ENCODE measurements around the gene DCUN1D4.
A peak's percentile ranks its signal among the peaks of the same experiment; 100 is the strongest.

DCUN1D4 gene

GRCh38 chr4:51850294-51850693 lies 7.3 kb downstream of the DCUN1D4 start:
- Mint-ChIP-seq H3K27ac (no peak overlapping the region), H3K4me1 (peaks cover 61% of the 10 kb centered on the region), H3K36me3 (ENCODE audit: low read depth) (peaks cover 8% of the 10 kb centered on the region), H3K9me3 (no peaks in the 10 kb centered on the region), H3K4me3 (no peak overlapping the region), H3K27me3 (ENCODE audit: low read depth, poor library complexity) (no peaks in the 10 kb centered on the region)
- TF ChIP-seq CTCF (IDR thresholded peaks at IDR 0.05) = no peak
- DNase-seq = no peak

- no peak for DNase-seq
- H3K9me3 Mint-ChIP-seq = no peaks in the 10 kb centered on the region
- no peak overlapping the region for H3K4me3 Mint-ChIP-seq
- no peak for TF ChIP-seq CTCF (IDR thresholded peaks at IDR 0.05)
- peaks cover 58% of the 10 kb centered on the region for H3K4me1 Mint-ChIP-seq
- no peaks in the 10 kb centered on the region for H3K27me3 Mint-ChIP-seq (ENCODE audit: low read depth, poor library complexity)
- peak overlapping the region; percentile 26 for H3K27ac Mint-ChIP-seq
- H3K36me3 Mint-ChIP-seq (ENCODE audit: low read depth) = peaks cover 15% of the 10 kb centered on the region
These were observed 8.4 kb downstream of the DCUN1D4 start for GRCh38 chr4:51851090-51851936.

- Mint-ChIP-seq H3K4me3 (no peak overlapping the region), H3K27me3 (ENCODE audit: low read depth, poor library complexity) (no peaks in the 10 kb centered on the region), H3K27ac (peak overlapping the region; percentile 26), H3K4me1 (peaks cover 54% of the 10 kb centered on the region), H3K9me3 (no peaks in the 10 kb centered on the region), H3K36me3 (ENCODE audit: low read depth) (peaks cover 18% of the 10 kb centered on the region)
- DNase-seq = no peak
- no peak for TF ChIP-seq CTCF (IDR thresholded peaks at IDR 0.05)
These were observed 9.0 kb downstream of the DCUN1D4 start for GRCh38 chr4:51851937-51852290.

GRCh38 chr4:51853027-51853682 lies 10.2 kb downstream of the DCUN1D4 start:
- Mint-ChIP-seq H3K36me3 (ENCODE audit: low read depth) (peaks cover 21% of the 10 kb centered on the region), H3K4me1 (peaks cover 48% of the 10 kb centered on the region), H3K9me3 (no peaks in the 10 kb centered on the region), H3K4me3 (no peak overlapping the region), H3K27ac (peak overlapping the region; percentile 55), H3K27me3 (ENCODE audit: low read depth, poor library complexity) (no peaks in the 10 kb centered on the region)
- no peak for TF ChIP-seq CTCF (IDR thresholded peaks at IDR 0.05)
- no peak for DNase-seq

GRCh38 chr4:51855270-51855669 lies 12.3 kb downstream of the DCUN1D4 start:
- Mint-ChIP-seq H3K36me3 (ENCODE audit: low read depth) (peaks cover 27% of the 10 kb centered on the region), H3K4me3 (no peak overlapping the region), H3K4me1 (peaks cover 29% of the 10 kb centered on the region), H3K9me3 (no peaks in the 10 kb centered on the region), H3K27ac (peak overlapping the region; percentile 24), H3K27me3 (ENCODE audit: low read depth, poor library complexity) (no peaks in the 10 kb centered on the region)
- no peak for DNase-seq
- TF ChIP-seq CTCF (IDR thresholded peaks at IDR 0.05) = no peak

Measured in nephron progenitor cell (in vitro differentiated cells).